ENCODE results near the gene CACNA1C.

GRCh38 chr12:2487278-2487677 is 434.5 kb downstream of the CACNA1C start:
- no peak for TF ChIP-seq CTCF (conservative IDR thresholded peaks at IDR 0.05; ENCODE audit: low read depth, low read length)
- no peak for TF ChIP-seq EZH2 (IDR thresholded peaks at IDR 0.05; ENCODE audit: borderline replicate concordance, low read depth, low read length, poor library complexity, severe bottlenecking)

All from A673 (cell line).